ENCODE data around the gene CCDC88C. TPM values are rescaled to one million over a fixed set of nuclear protein-coding genes. Genes with fewer than 3 reads are reported as not detected.

The CCDC88C gene
- total and polyA plus RNA-seq, 4 donors, result 16.5 to 66.0 (median 32.1) TPM

GRCh38 chr14:91368776-91369416 lies 48.7 kb downstream of the CCDC88C start:
- H3K9ac ChIP-seq (ENCODE audit: insufficient read depth in 1 of 2, low read length in 2 of 2), result no peak overlapping the region
- no peaks in the 10 kb centered on the region for H3K27me3 ChIP-seq (ENCODE audit: control insufficient read depth in 3 of 3, insufficient read depth in 3 of 3, low read length in 2 of 3)
- TF ChIP-seq CTCF (IDR thresholded peaks at IDR 0.05; ENCODE audit: control extremely low read depth, extremely low read depth), result no peak
- ATAC-seq (ENCODE audit: insufficient read depth, low FRiP score) (no peak), DNase-seq (no peak)
- H3K9me3 ChIP-seq (ENCODE audit: control insufficient read depth in 4 of 4, insufficient read depth in 3 of 4, low read length in 3 of 4), result no peaks in the 10 kb centered on the region
- H3K27ac ChIP-seq (ENCODE audit: low read depth in 1 of 2, low read length in 1 of 2), result peak overlapping the region in 1 of 2 donors; percentile 5
- no peak overlapping the region for H3K4me3 ChIP-seq
- H3K4me1 ChIP-seq (ENCODE audit: control insufficient read depth in 5 of 5, insufficient read depth in 5 of 5, low read length in 5 of 5), result peaks cover 0 to 46% (median 37%) of the 10 kb centered on the region in 5 donors
- no peaks in the 10 kb centered on the region for H3K36me3 ChIP-seq (ENCODE audit: control insufficient read depth in 4 of 4, insufficient read depth in 4 of 4, low read length in 4 of 4)
- 79 to 85% methylated on average over 19 of the region's 19 CpGs for WGBS, 2 donors

GRCh38 chr14:91367173-91368171 lies 50.1 kb downstream of the CCDC88C start:
- Histone ChIP-seq H3K9me3 (ENCODE audit: control insufficient read depth in 4 of 4, insufficient read depth in 3 of 4, low read length in 3 of 4) (no peaks in the 10 kb centered on the region), H3K36me3 (ENCODE audit: control insufficient read depth in 4 of 4, insufficient read depth in 4 of 4, low read length in 4 of 4) (no peaks in the 10 kb centered on the region), H3K27me3 (ENCODE audit: control insufficient read depth in 3 of 3, insufficient read depth in 3 of 3, low read length in 2 of 3) (no peaks in the 10 kb centered on the region), H3K4me1 (ENCODE audit: control insufficient read depth in 5 of 5, insufficient read depth in 5 of 5, low read length in 5 of 5) (peaks cover 0 to 32% (median 28%) of the 10 kb centered on the region in 5 donors), H3K4me3 (no peak overlapping the region), H3K9ac (ENCODE audit: insufficient read depth in 1 of 2, low read length in 2 of 2) (peak overlapping the region in 1 of 2 donors; percentile 37), H3K27ac (ENCODE audit: low read depth in 1 of 2, low read length in 1 of 2) (peak overlapping the region in 1 of 2 donors; percentile 92)
- TF ChIP-seq CTCF (IDR thresholded peaks at IDR 0.05; ENCODE audit: control extremely low read depth, extremely low read depth), result no peak
- ATAC-seq (ENCODE audit: insufficient read depth, low FRiP score) (peak; percentile 67), DNase-seq (peak; percentile 66 to 78 (median 72))
- 33 to 41% methylated on average over 22 of the region's 22 CpGs for WGBS, 2 donors

GRCh38 chr14:91366749-91367148 lies 50.9 kb downstream of the CCDC88C start:
- H3K9me3 ChIP-seq (ENCODE audit: control insufficient read depth in 4 of 4, insufficient read depth in 3 of 4, low read length in 3 of 4), result no peaks in the 10 kb centered on the region
- H3K36me3 ChIP-seq (ENCODE audit: control insufficient read depth in 4 of 4, insufficient read depth in 4 of 4, low read length in 4 of 4), result no peaks in the 10 kb centered on the region
- H3K27me3 ChIP-seq (ENCODE audit: control insufficient read depth in 3 of 3, insufficient read depth in 3 of 3, low read length in 2 of 3), result no peaks in the 10 kb centered on the region
- TF ChIP-seq CTCF (IDR thresholded peaks at IDR 0.05; ENCODE audit: control extremely low read depth, extremely low read depth), result no peak
- ATAC-seq (ENCODE audit: insufficient read depth, low FRiP score) (no peak), DNase-seq (no peak)
- no peak overlapping the region for H3K4me3 ChIP-seq
- WGBS, 2 donors, result 63 to 68% methylated on average over 6 of the region's 6 CpGs
- H3K9ac ChIP-seq (ENCODE audit: insufficient read depth in 1 of 2, low read length in 2 of 2), result no peak overlapping the region
- peaks cover 0 to 37% (median 32%) of the 10 kb centered on the region in 5 donors for H3K4me1 ChIP-seq (ENCODE audit: control insufficient read depth in 5 of 5, insufficient read depth in 5 of 5, low read length in 5 of 5)
- H3K27ac ChIP-seq (ENCODE audit: low read depth in 1 of 2, low read length in 1 of 2), result peak overlapping the region in 1 of 2 donors; percentile 92

All from lung (tissue), 12 donors.